Suprapubic skin (tissue), 4 donors: ENCODE data around the gene ARPC1B. TPM values are rescaled to one million over a fixed set of nuclear protein-coding genes. Genes with fewer than 3 reads are reported as not detected.

ENCODE experiments used
- DNase-seq, 2 donors: peaks; one replicate each; pipeline ENCODE4 v3.0.0-alpha.2; 2019; ENCODE audit warnings: low spot score in 2 of 2
- H3K27ac ChIP-seq: fragments of 200-600 bp; sonication (generic); one replicate; pipeline ENCODE4 v1.5.1; 2019
- H3K27me3 ChIP-seq: fragments of 200-600 bp; sonication (generic); one replicate; pipeline ENCODE4 v1.5.1; 2019
- H3K36me3 ChIP-seq: fragments of 200-600 bp; sonication (generic); one replicate; pipeline ENCODE4 v1.5.1; 2019
- H3K4me1 ChIP-seq: fragments of 200-600 bp; sonication (generic); one replicate; pipeline ENCODE4 v1.5.1; 2019
- H3K4me3 ChIP-seq: fragments of 200-600 bp; sonication (generic); one replicate; pipeline ENCODE4 v1.5.1; 2019; ENCODE audit warnings: mild to moderate bottlenecking
- H3K9me3 ChIP-seq: fragments of 200-600 bp; sonication (generic); one replicate; pipeline ENCODE4 v1.5.1; 2019
- CTCF ChIP-seq, 2 donors: fragments of 200-600 bp in 1 of 2; fragments of 450-650 bp in 1 of 2; sonication (generic) in 1 of 2; IDR thresholded peaks; one replicate each; pipeline ENCODE4 v1.5.1; 2016 to 2019; ENCODE audit warnings: antibody characterized with exemption in 2 of 2, mild to moderate bottlenecking in 1 of 2, moderate library complexity in 1 of 2
- EP300 ChIP-seq: sonication (generic); formaldehyde crosslinking; IDR thresholded peaks from one replicate; pipeline ENCODE4 v1.6.1; 2017; ENCODE audit warnings: antibody characterized with exemption
- POLR2A ChIP-seq, 2 donors: fragments of 450-650 bp; IDR thresholded peaks; one replicate each; pipeline ENCODE4 v1.6.1; 2017; ENCODE audit warnings: antibody characterized with exemption in 2 of 2, mild to moderate bottlenecking in 2 of 2, moderate library complexity in 2 of 2
- POLR2AphosphoS5 ChIP-seq, 3 donors: sonication (generic); formaldehyde crosslinking; IDR thresholded peaks; one replicate each; pipeline ENCODE4 v1.6.1; 2017; ENCODE audit warnings: antibody characterized with exemption in 3 of 3
- WGBS: methylation state at CpG from one replicate; pipeline ENCODE4 v1.1.5; 2018; 5-methylcytosine and 5-hydroxymethylcytosine counted together
- total RNA-seq, 4 donors: library from RNA; depleted of rRNA; stranded (reverse); fragments of >200 nt; gene quantifications; one replicate each; pipeline ENCODE4 v1.1.0, GENCODE V29; 2016

ARPC1B gene
- total RNA-seq, 4 donors from 2014 or later = 48.9 to 66.9 (median 64.2) TPM

GRCh38 chr7:99404235-99404976, 29.9 kb downstream of the ARPC1B start:
- 70% methylated on average over 14 of the region's 18 CpGs for WGBS
- DNase-seq = no peak
- Histone ChIP-seq H3K9me3 (no peaks in the 10 kb centered on the region), H3K36me3 (peaks cover 52% of the 10 kb centered on the region), H3K4me3 (no peak overlapping the region), H3K4me1 (peaks cover 41% of the 10 kb centered on the region), H3K27me3 (no peaks in the 10 kb centered on the region), H3K27ac (no peak overlapping the region)
- no peak for TF ChIP-seq POLR2A (IDR thresholded peaks at IDR 0.05)
- no peak for TF ChIP-seq POLR2AphosphoS5 (IDR thresholded peaks at IDR 0.05)
- TF ChIP-seq CTCF (IDR thresholded peaks at IDR 0.05) = no peak
- no peak for TF ChIP-seq EP300

- Histone ChIP-seq H3K4me1 (peaks cover 47% of the 10 kb centered on the region), H3K27ac (no peak overlapping the region), H3K36me3 (peaks cover 47% of the 10 kb centered on the region), H3K4me3 (no peak overlapping the region), H3K9me3 (no peaks in the 10 kb centered on the region), H3K27me3 (no peaks in the 10 kb centered on the region)
- no peak for DNase-seq
- 92% methylated on average over 10 of the region's 10 CpGs for WGBS
- TF ChIP-seq POLR2AphosphoS5 (IDR thresholded peaks at IDR 0.05) (no peak), CTCF (IDR thresholded peaks at IDR 0.05) (no peak), POLR2A (IDR thresholded peaks at IDR 0.05) (no peak), EP300 (no peak)
Observed at GRCh38 chr7:99404977-99405320, 30.4 kb downstream of the ARPC1B start.

GRCh38 chr7:99406557-99406956, 32.0 kb downstream of the ARPC1B start:
- peaks cover 56% of the 10 kb centered on the region for H3K4me1 ChIP-seq
- DNase-seq = no peak
- TF ChIP-seq EP300 (no peak), POLR2A (IDR thresholded peaks at IDR 0.05) (no peak), CTCF (IDR thresholded peaks at IDR 0.05) (no peak), POLR2AphosphoS5 (IDR thresholded peaks at IDR 0.05) (no peak)
- peaks cover 44% of the 10 kb centered on the region for H3K36me3 ChIP-seq
- H3K4me3 ChIP-seq = no peak overlapping the region
- no peak overlapping the region for H3K27ac ChIP-seq
- no peaks in the 10 kb centered on the region for H3K27me3 ChIP-seq
- no peaks in the 10 kb centered on the region for H3K9me3 ChIP-seq
- WGBS = 63% methylated on average over 1 of the region's 1 CpG

- H3K36me3 ChIP-seq = peaks cover 46% of the 10 kb centered on the region
- H3K9me3 ChIP-seq = no peaks in the 10 kb centered on the region
- peak overlapping the region; percentile 95 for H3K27ac ChIP-seq
- no peaks in the 10 kb centered on the region for H3K27me3 ChIP-seq
- TF ChIP-seq CTCF (IDR thresholded peaks at IDR 0.05) (no peak), EP300 (no peak), POLR2AphosphoS5 (IDR thresholded peaks at IDR 0.05) (no peak), POLR2A (IDR thresholded peaks at IDR 0.05) (no peak)
- WGBS = 0% methylated on average over 11 of the region's 28 CpGs
- H3K4me3 ChIP-seq = peak overlapping the region; percentile 92
- peaks cover 56% of the 10 kb centered on the region for H3K4me1 ChIP-seq
- DNase-seq = peak in 1 of 2 donors; percentile 88
Observed at GRCh38 chr7:99407872-99408378, 33.4 kb downstream of the ARPC1B start.

- WGBS = under 1% methylated on average over 34 of the region's 72 CpGs
- H3K9me3 ChIP-seq = no peaks in the 10 kb centered on the region
- peak; percentile 35 to 82 for TF ChIP-seq POLR2A (IDR thresholded peaks at IDR 0.05)
- no peak for TF ChIP-seq EP300
- peak; percentile 8 to 97 (median 96) for TF ChIP-seq POLR2AphosphoS5 (IDR thresholded peaks at IDR 0.05)
- peak in 1 of 2 donors; percentile 40 for TF ChIP-seq CTCF (IDR thresholded peaks at IDR 0.05)
- peaks cover 46% of the 10 kb centered on the region for H3K36me3 ChIP-seq
- peaks cover 56% of the 10 kb centered on the region for H3K4me1 ChIP-seq
- DNase-seq = peak; percentile 96
- H3K27ac ChIP-seq = peak within 1 kb of the TSS; percentile 95
- no peaks in the 10 kb centered on the region for H3K27me3 ChIP-seq
- peak within 1 kb of the TSS; percentile 92 for H3K4me3 ChIP-seq
Observed at GRCh38 chr7:99408379-99409191, 34.1 kb downstream of the ARPC1B start, which contains the start of the genes BUD31 and PDAP1. Gene BUD31 (plus strand): TSS chr7:99408969. CDS start chr7:99411093, 2,124 bp downstream. Gene PDAP1 (minus strand): TSS chr7:99408597. CDS start chr7:99408548, 49 bp downstream.
